ENCODE measurements around the gene OCSTAMP.

OCSTAMP gene

DNA sequence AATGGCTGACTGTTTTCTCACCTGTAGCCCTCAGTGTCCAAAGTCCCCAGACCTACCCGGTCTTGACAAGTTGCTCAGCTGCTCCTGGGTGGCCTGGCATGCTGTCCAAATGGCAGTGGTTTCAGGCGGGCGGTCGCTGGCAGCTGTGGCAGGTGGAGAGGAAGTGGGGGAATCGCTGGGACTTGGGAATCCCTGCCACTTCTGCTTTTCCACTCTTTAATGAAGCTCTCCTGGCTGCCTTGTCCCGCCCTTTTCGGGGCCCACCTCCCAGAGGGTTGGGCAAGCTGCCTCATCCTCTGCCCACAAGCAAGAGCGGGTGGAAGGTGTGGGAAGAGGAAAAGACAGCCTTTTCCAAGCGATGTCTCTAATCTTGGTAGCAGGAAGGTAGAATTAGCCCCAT is at the start of gene OCSTAMP:
Gene OCSTAMP, minus strand, starts transcription at position 194 of the 400 bp plus-strand sequence. Its CDS starts 94 bp downstream, at position 100.
- DNase-seq, result no peak

- no peak for DNase-seq
Observed at GRCh38 chr20:46599227-46599987, 49.0 kb upstream of the OCSTAMP start.

- DNase-seq, result no peak
Observed at GRCh38 chr20:46595933-46596332, 45.5 kb upstream of the OCSTAMP start.

DNA sequence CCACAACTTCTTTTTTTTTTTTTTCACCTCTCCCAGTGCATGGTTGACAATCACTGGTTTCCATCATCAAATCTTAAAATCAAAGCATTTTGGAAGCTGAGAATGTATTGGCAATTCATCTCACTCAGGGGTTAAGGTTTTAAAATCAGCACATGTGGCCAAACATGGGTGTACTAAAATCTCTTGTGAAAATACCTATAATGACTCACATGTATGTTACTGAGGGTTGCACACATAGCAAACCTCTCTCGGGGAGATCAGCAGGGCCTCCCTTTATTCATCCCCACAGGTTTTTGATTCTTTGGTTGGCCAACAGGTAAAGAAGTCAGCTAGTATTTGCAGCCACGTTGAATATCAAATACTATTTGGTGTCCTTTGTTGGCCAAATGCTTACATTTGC is 44.3 kb upstream of the OCSTAMP start:
- no peak for DNase-seq

- DNase-seq, result peak; percentile 26
Observed at GRCh38 chr20:46592580-46593362, 42.3 kb upstream of the OCSTAMP start.

DNA sequence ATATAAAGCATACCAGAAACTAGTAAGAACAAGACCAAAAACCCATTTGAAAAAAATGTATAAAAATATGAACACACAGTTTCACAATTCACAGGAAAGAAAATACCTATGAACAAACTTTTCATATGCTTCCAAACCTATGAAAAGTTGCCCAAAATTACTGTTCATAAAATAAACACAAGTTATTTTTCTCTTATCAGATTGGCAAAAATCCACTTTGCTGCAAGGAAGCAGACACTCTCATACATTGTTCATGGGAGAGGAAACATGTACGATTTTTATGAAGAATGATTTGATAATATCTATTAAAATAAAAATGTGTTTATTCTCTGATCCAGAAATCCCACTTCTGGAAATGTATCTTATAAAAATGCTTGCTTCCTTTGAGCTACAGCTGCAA is 40.0 kb upstream of the OCSTAMP start:
- DNase-seq, result no peak

DNA sequence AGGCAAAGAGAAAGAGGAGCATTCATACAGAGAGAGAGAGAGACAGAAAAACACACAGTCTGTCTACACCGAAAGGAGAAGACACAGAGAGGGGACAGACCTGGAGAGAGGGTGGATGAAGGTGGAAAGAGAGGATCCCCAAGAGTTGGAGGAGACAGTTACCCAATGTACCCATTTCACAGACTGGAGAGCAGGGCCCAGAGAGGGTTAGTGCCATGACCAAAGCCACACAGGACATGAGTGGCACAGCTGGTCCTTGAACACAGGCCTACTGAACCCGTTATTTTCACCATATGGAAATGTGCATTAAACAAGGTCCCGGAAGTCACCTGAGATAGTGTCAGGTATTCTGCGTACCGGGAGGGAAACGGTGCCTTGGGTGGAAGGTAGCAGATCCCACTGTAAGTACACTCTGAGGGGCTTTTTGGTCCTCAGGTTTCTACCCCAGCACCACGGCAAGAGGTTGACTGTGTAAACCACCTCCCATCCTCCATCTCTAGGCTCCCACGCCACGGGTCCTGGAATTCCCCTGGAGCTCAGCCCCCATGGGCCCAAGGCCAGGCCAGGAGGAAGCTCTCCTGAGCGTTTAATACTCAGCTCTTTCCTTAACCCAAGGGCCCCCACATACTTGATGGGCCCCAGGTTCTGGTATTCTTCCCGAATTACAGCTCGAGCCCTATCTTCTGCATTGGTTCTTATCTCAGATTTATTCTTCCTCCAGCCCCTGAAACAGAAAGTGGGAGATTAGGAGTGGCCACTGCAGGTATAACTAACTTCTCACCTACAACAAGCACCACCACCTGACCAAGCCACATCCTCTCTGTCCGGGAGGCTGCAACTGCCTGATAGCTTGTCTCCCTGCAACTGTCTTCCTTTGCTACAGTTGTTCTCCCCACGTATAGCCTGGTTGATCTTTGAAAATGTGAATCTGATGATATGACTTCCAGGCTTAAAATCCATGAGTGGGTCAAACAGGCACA is 38.4 kb upstream of the OCSTAMP start:
- DNase-seq, result no peak

GRCh38 chr20:46587986-46588385 is 37.5 kb upstream of the OCSTAMP start:
- DNase-seq, result no peak

- DNase-seq, result no peak
Observed at GRCh38 chr20:46586724-46587123, 36.3 kb upstream of the OCSTAMP start.

- no peak for DNase-seq
Observed at GRCh38 chr20:46584508-46584907, 34.1 kb upstream of the OCSTAMP start.

DNA sequence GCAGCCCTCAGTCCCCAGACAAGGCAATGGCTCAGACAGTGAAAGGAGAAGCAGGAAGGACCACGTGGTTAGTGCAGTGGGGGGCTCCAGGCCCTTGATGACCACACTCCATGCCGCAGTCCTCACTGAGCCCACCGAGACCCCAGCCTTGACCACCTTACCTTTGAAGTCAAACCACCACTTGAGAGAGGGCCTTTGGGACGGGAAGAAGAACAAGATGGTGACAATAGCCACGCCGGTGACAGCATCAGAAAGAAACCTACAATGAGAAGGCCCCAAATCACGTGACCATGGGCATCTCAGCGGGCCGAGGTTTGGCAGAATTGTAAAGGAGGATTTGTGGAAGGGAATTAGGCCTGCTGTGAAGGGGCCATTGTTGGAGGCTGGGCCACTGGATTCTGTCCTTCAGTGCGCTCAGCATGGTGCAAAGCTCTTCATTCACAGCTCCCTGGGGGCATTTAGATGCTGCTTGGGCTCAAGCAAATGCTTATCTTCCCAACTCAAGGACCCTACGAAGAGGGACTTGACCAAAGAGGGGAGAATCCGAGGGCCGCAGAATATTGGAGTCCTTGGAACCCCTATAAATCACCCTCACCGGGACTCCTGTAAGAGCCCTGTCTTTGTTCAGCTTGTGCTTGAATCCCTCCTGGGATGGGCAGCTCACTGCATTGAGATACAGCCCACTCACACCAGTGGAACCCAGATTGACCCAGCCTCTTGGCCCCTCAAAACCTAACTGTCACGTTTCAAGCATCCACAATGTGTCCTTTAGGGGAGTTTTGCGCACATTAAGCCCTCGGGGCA is 33.2 kb upstream of the OCSTAMP start:
- no peak for DNase-seq

GRCh38 chr20:46582648-46583047 is 32.2 kb upstream of the OCSTAMP start:
- no peak for DNase-seq

DNA sequence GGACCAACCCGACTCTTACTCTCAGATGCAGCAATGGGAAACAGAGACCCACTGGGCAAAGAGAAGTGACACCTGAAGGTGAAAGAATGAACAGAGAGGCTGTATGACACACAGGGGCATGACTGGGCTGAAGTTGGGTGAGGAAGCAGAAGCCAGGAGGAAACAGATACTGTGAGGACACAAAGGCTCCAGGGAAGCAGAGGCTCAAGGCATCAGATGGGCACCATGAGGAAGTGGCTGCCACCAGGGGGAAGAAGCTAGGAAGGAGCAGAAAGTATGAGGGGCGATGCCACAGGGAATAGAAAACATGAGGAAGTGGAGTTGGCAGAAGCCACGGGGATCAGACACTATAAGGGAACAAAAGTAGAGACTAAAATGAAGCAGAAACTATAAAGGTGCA is 30.9 kb upstream of the OCSTAMP start:
- no peak for DNase-seq

GRCh38 chr20:46580613-46581205 is 30.3 kb upstream of the OCSTAMP start:
- no peak for DNase-seq

GRCh38 chr20:46578745-46579144 is 28.3 kb upstream of the OCSTAMP start:
- DNase-seq, result no peak

- DNase-seq, result no peak
Observed at GRCh38 chr20:46576774-46577395, 26.4 kb upstream of the OCSTAMP start.

DNA sequence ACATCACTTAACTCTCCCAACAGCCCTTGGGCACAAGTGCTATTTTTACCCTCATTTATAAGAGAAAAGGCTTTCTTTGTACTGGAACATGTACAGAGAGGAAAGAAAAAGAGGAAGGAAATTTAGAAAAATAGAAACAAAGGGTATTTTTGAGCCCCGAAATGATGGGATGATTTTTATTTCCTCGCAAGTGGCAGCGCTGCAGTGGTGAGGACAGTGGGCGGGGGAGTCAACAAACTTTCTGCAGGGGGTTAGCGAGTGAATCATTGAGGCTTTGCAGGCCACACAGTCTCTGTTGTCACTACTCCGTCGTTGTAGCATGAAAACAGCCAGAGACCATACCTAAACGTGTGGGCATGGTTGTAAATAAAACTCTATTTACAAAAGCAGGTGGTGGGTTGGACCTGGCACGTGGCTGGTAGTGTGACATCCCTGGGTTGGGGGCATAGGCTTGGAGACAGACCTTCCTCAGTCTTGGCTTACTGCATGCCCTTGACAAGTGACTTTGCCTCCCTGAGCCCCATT is 25.5 kb upstream of the OCSTAMP start:
- DNase-seq, result no peak

- DNase-seq, result no peak
Observed at GRCh38 chr20:46575394-46575793, 24.9 kb upstream of the OCSTAMP start.

- DNase-seq, result no peak
Observed at GRCh38 chr20:46573788-46574584, 23.5 kb upstream of the OCSTAMP start.

- DNase-seq, result no peak
Observed at GRCh38 chr20:46573234-46573633, 22.8 kb upstream of the OCSTAMP start.
